SK-N-SH treated with all-trans-retinoic acid at 6 μM for 48 hours (cell line): ENCODE measurements around the gene PNMT.

ENCODE experiments used
- ATAC-seq: fragments of 200-7000 bp; cut with Tn5 transposase; 3 replicates; pipeline ENCODE4 v1.9.1; 2020; ENCODE audit warnings: mild to moderate bottlenecking, moderate library complexity
- ARNTL ChIP-seq: fragments of 450-650 bp; formaldehyde crosslinking; IDR thresholded peaks from 2 replicates; pipeline ENCODE4 v1.5.0; 2020; ENCODE audit warnings: low read depth, mild to moderate bottlenecking, moderate library complexity, borderline replicate concordance
- BACH2 ChIP-seq: fragments of 250-450 bp; sonication (Bioruptor Pico); IDR thresholded peaks from 2 replicates; pipeline ENCODE4 v1.9.0; 2021; ENCODE audit warnings: mild to moderate bottlenecking, borderline replicate concordance
- CSDC2 ChIP-seq: fragments of 250-450 bp; sonication (Bioruptor Pico); IDR thresholded peaks from 2 replicates; pipeline ENCODE4 v1.5.0; 2020; ENCODE audit warnings: mild to moderate bottlenecking, moderate library complexity
- ESRRG ChIP-seq: fragments of 250-450 bp; sonication (Bioruptor Pico); IDR thresholded peaks from 2 replicates; pipeline ENCODE4 v1.6.1; 2021; ENCODE audit warnings: mild to moderate bottlenecking
- GLIS3 ChIP-seq: fragments of 250-450 bp; sonication (Bioruptor Pico); IDR thresholded peaks from 2 replicates; pipeline ENCODE4 v1.5.0; 2020; ENCODE audit warnings: mild to moderate bottlenecking, moderate library complexity
- ISL1 ChIP-seq: fragments of 250-450 bp; sonication (Bioruptor Pico); IDR thresholded peaks from 2 replicates; pipeline ENCODE4 v2.1.2; 2022; ENCODE audit warnings: mild to moderate bottlenecking, moderate library complexity
- PPARA ChIP-seq: fragments of 250-450 bp; sonication (Bioruptor Pico); IDR thresholded peaks from 2 replicates; pipeline ENCODE4 v1.5.0; 2020; ENCODE audit warnings: mild to moderate bottlenecking, borderline replicate concordance
- RARB ChIP-seq: fragments of 250-450 bp; sonication (Bioruptor Pico); IDR thresholded peaks from 2 replicates; pipeline ENCODE4 v1.8.0; 2021; ENCODE audit warnings: mild to moderate bottlenecking, moderate library complexity
- SNAI2 ChIP-seq: fragments of 250-450 bp; sonication (Bioruptor Pico); IDR thresholded peaks from 2 replicates; pipeline ENCODE4 v1.5.0; 2020; ENCODE audit warnings: mild to moderate bottlenecking, moderate library complexity
- TOX ChIP-seq: fragments of 250-450 bp; sonication (Bioruptor Pico); IDR thresholded peaks from 2 replicates; pipeline ENCODE4 v1.8.0; 2021; ENCODE audit warnings: mild to moderate bottlenecking, moderate library complexity, borderline replicate concordance
- ZC3H10 ChIP-seq: fragments of 250-450 bp; sonication (Bioruptor Pico); IDR thresholded peaks from 2 replicates; pipeline ENCODE4 v1.5.1; 2021; ENCODE audit warnings: mild to moderate bottlenecking, moderate library complexity
- ZFP3 ChIP-seq: fragments of 250-450 bp; sonication (Bioruptor Pico); IDR thresholded peaks from 2 replicates; pipeline ENCODE4 v1.5.0; 2020; ENCODE audit warnings: mild to moderate bottlenecking, moderate library complexity
- ZFP30 ChIP-seq: fragments of 450-650 bp; formaldehyde crosslinking; IDR thresholded peaks from 2 replicates; pipeline ENCODE4 v1.5.0; 2022; ENCODE audit warnings: mild to moderate bottlenecking, moderate library complexity
- ZNF565 ChIP-seq: fragments of 450-650 bp; formaldehyde crosslinking; conservative IDR thresholded peaks from 2 replicates; pipeline ENCODE4 v1.5.0; 2020; ENCODE audit warnings: low read depth, mild to moderate bottlenecking, moderate library complexity
- ZNF70 ChIP-seq: fragments of 450-650 bp; formaldehyde crosslinking; IDR thresholded peaks from 2 replicates; pipeline ENCODE4 v1.5.0; 2020; ENCODE audit warnings: mild to moderate bottlenecking, moderate library complexity
- ZNF8 ChIP-seq: fragments of 450-650 bp; formaldehyde crosslinking; IDR thresholded peaks from 2 replicates; pipeline ENCODE4 v1.5.0; 2020; ENCODE audit warnings: mild to moderate bottlenecking, moderate library complexity
- TF ChIP-seq, protein P1 (sequence below): fragments of 250-450 bp; sonication (Bioruptor Pico); IDR thresholded peaks from 2 replicates; pipeline ENCODE4 v1.5.1; 2021; ENCODE audit warnings: mild to moderate bottlenecking, moderate library complexity
- TF ChIP-seq, protein P2 (sequence below): fragments of 250-450 bp; sonication (Bioruptor Pico); IDR thresholded peaks from 2 replicates; pipeline ENCODE4 v1.8.0; 2021; ENCODE audit warnings: low read depth, mild to moderate bottlenecking, moderate library complexity, borderline replicate concordance
- TF ChIP-seq, protein P3 (sequence below): fragments of 250-450 bp; sonication (Bioruptor Pico); IDR thresholded peaks from 2 replicates; pipeline ENCODE4 v1.5.1; 2020; ENCODE audit warnings: low read depth, mild to moderate bottlenecking, moderate library complexity
- TF ChIP-seq, protein P4 (sequence below): fragments of 250-450 bp; sonication (Bioruptor Pico); IDR thresholded peaks from 2 replicates; pipeline ENCODE4 v1.5.0; 2020; ENCODE audit warnings: mild to moderate bottlenecking, moderate library complexity
- TF ChIP-seq, protein P5 (sequence below): fragments of 250-450 bp; sonication (Bioruptor Pico); IDR thresholded peaks from 2 replicates; pipeline ENCODE4 v1.8.0; 2020; ENCODE audit warnings: mild to moderate bottlenecking, moderate library complexity, borderline replicate concordance

The PNMT gene

DNA sequence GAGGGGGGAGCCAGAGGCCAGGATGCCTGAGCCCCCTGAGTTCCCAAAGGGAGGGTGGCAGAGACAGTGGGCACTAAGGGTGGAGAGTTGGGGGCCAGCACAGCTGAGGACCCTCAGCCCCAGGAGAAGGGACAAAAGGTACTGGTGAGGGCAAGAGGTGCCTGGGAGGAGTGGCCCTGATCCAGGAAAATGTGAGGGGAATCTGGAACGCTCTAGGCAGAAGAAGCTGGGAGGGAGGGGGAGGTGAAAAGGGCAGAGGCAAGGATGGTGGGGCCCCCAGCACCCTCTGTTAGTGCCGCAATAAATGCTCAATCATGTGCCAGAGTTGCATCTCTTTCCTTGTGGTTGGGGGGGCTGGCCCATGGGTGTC, 2.0 kb upstream of the PNMT start:
- TF ChIP-seq BACH2 (CRISPR knock-in tag) (no peak), TOX (CRISPR knock-in tag) (no peak), ZFP30 (CRISPR knock-in tag) (no peak), GLIS3 (CRISPR knock-in tag) (no peak), ZNF565 (CRISPR knock-in tag) (no peak), RARB (CRISPR knock-in tag) (no peak)
- TF ChIP-seq, protein P1, sequence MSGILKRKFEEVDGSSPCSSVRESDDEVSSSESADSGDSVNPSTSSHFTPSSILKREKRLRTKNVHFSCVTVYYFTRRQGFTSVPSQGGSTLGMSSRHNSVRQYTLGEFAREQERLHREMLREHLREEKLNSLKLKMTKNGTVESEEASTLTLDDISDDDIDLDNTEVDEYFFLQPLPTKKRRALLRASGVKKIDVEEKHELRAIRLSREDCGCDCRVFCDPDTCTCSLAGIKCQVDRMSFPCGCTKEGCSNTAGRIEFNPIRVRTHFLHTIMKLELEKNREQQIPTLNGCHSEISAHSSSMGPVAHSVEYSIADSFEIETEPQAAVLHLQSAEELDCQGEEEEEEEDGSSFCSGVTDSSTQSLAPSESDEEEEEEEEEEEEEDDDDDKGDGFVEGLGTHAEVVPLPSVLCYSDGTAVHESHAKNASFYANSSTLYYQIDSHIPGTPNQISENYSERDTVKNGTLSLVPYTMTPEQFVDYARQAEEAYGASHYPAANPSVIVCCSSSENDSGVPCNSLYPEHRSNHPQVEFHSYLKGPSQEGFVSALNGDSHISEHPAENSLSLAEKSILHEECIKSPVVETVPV (CRISPR knock-in tag) = no peak
- ATAC-seq = no peak

DNA sequence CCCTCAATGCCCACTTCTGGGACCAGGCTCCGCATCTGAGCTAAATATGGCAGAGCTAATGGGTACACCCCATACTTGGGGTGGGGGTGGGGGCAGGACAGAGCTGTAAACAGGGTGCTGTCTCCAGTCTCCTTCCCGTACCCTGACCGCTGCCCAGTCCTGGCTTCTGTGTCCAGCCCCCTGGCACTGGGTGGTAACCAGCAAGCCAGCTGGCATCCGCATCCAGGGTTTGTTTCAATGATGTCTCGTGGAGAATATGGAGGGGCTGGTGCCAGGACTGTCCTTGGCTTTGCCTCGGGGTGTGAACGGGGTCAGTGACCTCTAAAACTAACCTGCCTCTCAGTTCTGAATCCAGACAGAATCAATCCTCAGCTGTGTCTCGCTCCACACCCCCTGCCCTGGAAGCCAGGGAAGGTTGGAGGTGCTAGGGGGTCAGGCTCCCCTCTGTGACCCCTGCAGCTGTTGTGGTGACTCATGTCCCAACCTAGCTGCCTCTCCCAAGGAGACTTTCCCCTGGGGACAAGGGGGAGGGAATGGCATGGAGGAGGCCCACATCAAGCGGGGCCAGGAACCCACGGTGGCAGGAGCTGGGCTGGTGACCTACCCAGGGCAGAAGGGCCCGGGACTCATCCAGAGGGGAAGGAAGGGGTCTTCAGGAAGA, 1.5 kb upstream of the PNMT start:
- ATAC-seq = peak; percentile 3; the same call in 1 of the 3 replicates
- TF ChIP-seq ZNF70 (CRISPR knock-in tag) (no peak), TOX (CRISPR knock-in tag) (no peak), RARB (CRISPR knock-in tag) (no peak), BACH2 (CRISPR knock-in tag) (no peak), GLIS3 (CRISPR knock-in tag) (no peak), ZFP3 (no peak), ZC3H10 (CRISPR knock-in tag) (no peak), ARNTL (CRISPR knock-in tag) (no peak), ZNF8 (no peak), PPARA (CRISPR knock-in tag) (no peak), ZNF565 (CRISPR knock-in tag) (no peak), ISL1 (CRISPR knock-in tag) (no peak), ESRRG (no peak)
- TF ChIP-seq, protein P2, sequence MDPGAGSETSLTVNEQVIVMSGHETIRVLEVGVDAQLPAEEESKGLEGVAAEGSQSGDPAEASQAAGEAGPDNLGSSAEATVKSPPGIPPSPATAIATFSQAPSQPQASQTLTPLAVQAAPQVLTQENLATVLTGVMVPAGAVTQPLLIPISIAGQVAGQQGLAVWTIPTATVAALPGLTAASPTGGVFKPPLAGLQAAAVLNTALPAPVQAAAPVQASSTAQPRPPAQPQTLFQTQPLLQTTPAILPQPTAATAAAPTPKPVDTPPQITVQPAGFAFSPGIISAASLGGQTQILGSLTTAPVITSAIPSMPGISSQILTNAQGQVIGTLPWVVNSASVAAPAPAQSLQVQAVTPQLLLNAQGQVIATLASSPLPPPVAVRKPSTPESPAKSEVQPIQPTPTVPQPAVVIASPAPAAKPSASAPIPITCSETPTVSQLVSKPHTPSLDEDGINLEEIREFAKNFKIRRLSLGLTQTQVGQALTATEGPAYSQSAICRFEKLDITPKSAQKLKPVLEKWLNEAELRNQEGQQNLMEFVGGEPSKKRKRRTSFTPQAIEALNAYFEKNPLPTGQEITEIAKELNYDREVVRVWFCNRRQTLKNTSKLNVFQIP (CRISPR knock-in tag) = no peak
- TF ChIP-seq, protein P3, sequence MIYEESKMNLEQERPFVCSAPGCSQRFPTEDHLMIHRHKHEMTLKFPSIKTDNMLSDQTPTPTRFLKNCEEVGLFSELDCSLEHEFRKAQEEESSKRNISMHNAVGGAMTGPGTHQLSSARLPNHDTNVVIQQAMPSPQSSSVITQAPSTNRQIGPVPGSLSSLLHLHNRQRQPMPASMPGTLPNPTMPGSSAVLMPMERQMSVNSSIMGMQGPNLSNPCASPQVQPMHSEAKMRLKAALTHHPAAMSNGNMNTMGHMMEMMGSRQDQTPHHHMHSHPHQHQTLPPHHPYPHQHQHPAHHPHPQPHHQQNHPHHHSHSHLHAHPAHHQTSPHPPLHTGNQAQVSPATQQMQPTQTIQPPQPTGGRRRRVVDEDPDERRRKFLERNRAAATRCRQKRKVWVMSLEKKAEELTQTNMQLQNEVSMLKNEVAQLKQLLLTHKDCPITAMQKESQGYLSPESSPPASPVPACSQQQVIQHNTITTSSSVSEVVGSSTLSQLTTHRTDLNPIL (CRISPR knock-in tag) = no peak
- TF ChIP-seq, protein P4, sequence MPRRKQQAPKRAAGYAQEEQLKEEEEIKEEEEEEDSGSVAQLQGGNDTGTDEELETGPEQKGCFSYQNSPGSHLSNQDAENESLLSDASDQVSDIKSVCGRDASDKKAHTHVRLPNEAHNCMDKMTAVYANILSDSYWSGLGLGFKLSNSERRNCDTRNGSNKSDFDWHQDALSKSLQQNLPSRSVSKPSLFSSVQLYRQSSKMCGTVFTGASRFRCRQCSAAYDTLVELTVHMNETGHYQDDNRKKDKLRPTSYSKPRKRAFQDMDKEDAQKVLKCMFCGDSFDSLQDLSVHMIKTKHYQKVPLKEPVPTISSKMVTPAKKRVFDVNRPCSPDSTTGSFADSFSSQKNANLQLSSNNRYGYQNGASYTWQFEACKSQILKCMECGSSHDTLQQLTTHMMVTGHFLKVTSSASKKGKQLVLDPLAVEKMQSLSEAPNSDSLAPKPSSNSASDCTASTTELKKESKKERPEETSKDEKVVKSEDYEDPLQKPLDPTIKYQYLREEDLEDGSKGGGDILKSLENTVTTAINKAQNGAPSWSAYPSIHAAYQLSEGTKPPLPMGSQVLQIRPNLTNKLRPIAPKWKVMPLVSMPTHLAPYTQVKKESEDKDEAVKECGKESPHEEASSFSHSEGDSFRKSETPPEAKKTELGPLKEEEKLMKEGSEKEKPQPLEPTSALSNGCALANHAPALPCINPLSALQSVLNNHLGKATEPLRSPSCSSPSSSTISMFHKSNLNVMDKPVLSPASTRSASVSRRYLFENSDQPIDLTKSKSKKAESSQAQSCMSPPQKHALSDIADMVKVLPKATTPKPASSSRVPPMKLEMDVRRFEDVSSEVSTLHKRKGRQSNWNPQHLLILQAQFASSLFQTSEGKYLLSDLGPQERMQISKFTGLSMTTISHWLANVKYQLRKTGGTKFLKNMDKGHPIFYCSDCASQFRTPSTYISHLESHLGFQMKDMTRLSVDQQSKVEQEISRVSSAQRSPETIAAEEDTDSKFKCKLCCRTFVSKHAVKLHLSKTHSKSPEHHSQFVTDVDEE (CRISPR knock-in tag) = no peak
- TF ChIP-seq, protein P5, sequence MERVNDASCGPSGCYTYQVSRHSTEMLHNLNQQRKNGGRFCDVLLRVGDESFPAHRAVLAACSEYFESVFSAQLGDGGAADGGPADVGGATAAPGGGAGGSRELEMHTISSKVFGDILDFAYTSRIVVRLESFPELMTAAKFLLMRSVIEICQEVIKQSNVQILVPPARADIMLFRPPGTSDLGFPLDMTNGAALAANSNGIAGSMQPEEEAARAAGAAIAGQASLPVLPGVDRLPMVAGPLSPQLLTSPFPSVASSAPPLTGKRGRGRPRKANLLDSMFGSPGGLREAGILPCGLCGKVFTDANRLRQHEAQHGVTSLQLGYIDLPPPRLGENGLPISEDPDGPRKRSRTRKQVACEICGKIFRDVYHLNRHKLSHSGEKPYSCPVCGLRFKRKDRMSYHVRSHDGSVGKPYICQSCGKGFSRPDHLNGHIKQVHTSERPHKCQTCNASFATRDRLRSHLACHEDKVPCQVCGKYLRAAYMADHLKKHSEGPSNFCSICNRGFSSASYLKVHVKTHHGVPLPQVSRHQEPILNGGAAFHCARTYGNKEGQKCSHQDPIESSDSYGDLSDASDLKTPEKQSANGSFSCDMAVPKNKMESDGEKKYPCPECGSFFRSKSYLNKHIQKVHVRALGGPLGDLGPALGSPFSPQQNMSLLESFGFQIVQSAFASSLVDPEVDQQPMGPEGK (CRISPR knock-in tag) = no peak

DNA sequence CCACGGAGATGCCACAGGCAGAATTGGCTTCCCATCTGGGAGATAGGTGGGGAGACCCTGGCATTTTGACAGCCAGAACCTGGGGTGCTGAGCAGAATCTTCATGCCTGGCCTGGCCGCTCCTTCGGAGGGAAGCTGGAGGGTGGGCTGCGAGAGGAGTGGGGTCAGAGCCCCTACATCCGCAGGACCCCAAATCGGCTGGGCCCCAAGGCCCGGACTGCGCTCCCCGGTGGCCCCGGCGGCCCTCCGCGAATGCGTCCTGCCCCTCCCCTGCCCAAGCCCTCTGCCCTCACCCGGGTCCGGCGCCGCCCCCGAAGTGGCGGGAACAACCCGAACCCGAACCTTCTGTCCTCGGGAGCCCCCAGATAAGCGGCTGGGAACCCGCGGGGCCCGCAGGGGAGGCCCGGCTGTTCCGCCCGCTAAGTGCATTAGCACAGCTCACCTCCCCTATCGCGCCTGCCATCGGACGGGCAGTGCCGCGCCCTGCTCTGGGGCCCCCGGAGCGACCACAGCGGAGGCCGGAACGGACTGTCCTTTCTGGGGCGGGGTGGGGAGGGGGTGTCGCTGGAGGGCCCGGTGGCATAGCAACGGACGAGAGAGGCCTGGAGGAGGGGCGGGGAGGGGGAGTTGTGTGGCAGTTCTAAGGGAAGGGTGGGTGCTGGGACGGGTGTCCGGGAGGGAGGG, 850 bp upstream of the PNMT start:
- no peak for ATAC-seq
- no peak for TF ChIP-seq CSDC2 (CRISPR knock-in tag)
- no peak for TF ChIP-seq PPARA (CRISPR knock-in tag)
- no peak for TF ChIP-seq ZFP30 (CRISPR knock-in tag)
- TF ChIP-seq, protein P2 (CRISPR knock-in tag) = no peak
- TF ChIP-seq, protein P3 (CRISPR knock-in tag) = no peak
- no peak for TF ChIP-seq SNAI2 (CRISPR knock-in tag)
- TF ChIP-seq, protein P1 (CRISPR knock-in tag) = no peak
- no peak for TF ChIP-seq ZC3H10 (CRISPR knock-in tag)
- no peak for TF ChIP-seq BACH2 (CRISPR knock-in tag)
- no peak for TF ChIP-seq ISL1 (CRISPR knock-in tag)
- TF ChIP-seq ZNF8 = no peak
- no peak for TF ChIP-seq ARNTL (CRISPR knock-in tag)
